Parathyroid adenoma (tissue), 2 donors: ENCODE results near the gene PRICKLE2.

Experiments
- H2AFZ ChIP-seq: fragments of 300-600 bp; sonication (generic); one replicate; pipeline ENCODE4 v1.7.0; 2017; ENCODE audit warnings: antibody characterized with exemption, mild to moderate bottlenecking
- H3K27ac ChIP-seq: fragments of 300-600 bp; sonication (generic); one replicate; pipeline ENCODE4 v1.7.0; 2017
- H3K27me3 ChIP-seq: fragments of 300-600 bp; sonication (generic); one replicate; pipeline ENCODE4 v1.7.0; 2017; ENCODE audit warnings: low read length; ENCODE audit not compliant: control insufficient read depth, insufficient read depth
- H3K36me3 ChIP-seq: fragments of 300-600 bp; sonication (generic); one replicate; pipeline ENCODE4 v1.7.0; 2017; ENCODE audit warnings: low read length; ENCODE audit not compliant: control insufficient read depth, insufficient read depth
- H3K4me1 ChIP-seq: fragments of 300-600 bp; sonication (generic); one replicate; pipeline ENCODE4 v1.7.0; 2017; ENCODE audit warnings: control low read depth
- H3K4me2 ChIP-seq: fragments of 300-600 bp; sonication (generic); one replicate; pipeline ENCODE4 v1.7.0; 2017; ENCODE audit warnings: low read length
- H3K4me3 ChIP-seq: fragments of 300-600 bp; sonication (generic); one replicate; pipeline ENCODE4 v1.7.0; 2017; ENCODE audit warnings: low read depth, low read length
- H3K79me2 ChIP-seq: fragments of 300-600 bp; sonication (generic); one replicate; pipeline ENCODE4 v1.7.0; 2017; ENCODE audit warnings: control low read depth
- H3K9ac ChIP-seq: fragments of 300-600 bp; sonication (generic); one replicate; pipeline ENCODE4 v1.7.0; 2017; ENCODE audit warnings: mild to moderate bottlenecking
- H3K9me3 ChIP-seq: fragments of 300-600 bp; sonication (generic); one replicate; pipeline ENCODE4 v1.7.0; 2017; ENCODE audit warnings: low read length; ENCODE audit not compliant: control insufficient read depth
- CTCF ChIP-seq: fragments of 300-600 bp; sonication (generic); IDR thresholded peaks from one replicate; pipeline ENCODE4 v1.7.0; 2017; ENCODE audit warnings: antibody characterized with exemption, mild to moderate bottlenecking
- donor health status: primary hyperparathyroidism.

The PRICKLE2 gene

GRCh38 chr3:64207289-64208080 lies 17.8 kb downstream of the PRICKLE2 start:
- H3K79me2 ChIP-seq: no peaks in the 10 kb centered on the region
- H3K4me2 ChIP-seq: no peak overlapping the region
- H3K36me3 ChIP-seq: no peaks in the 10 kb centered on the region
- H3K27ac ChIP-seq: no peak overlapping the region
- no peak overlapping the region for H3K4me3 ChIP-seq
- no peaks in the 10 kb centered on the region for H3K9me3 ChIP-seq
- H3K4me1 ChIP-seq: no peaks in the 10 kb centered on the region
- no peak overlapping the region for H3K9ac ChIP-seq
- TF ChIP-seq CTCF: no peak
- H2AFZ ChIP-seq: no peak overlapping the region
- H3K27me3 ChIP-seq: no peaks in the 10 kb centered on the region

DNA sequence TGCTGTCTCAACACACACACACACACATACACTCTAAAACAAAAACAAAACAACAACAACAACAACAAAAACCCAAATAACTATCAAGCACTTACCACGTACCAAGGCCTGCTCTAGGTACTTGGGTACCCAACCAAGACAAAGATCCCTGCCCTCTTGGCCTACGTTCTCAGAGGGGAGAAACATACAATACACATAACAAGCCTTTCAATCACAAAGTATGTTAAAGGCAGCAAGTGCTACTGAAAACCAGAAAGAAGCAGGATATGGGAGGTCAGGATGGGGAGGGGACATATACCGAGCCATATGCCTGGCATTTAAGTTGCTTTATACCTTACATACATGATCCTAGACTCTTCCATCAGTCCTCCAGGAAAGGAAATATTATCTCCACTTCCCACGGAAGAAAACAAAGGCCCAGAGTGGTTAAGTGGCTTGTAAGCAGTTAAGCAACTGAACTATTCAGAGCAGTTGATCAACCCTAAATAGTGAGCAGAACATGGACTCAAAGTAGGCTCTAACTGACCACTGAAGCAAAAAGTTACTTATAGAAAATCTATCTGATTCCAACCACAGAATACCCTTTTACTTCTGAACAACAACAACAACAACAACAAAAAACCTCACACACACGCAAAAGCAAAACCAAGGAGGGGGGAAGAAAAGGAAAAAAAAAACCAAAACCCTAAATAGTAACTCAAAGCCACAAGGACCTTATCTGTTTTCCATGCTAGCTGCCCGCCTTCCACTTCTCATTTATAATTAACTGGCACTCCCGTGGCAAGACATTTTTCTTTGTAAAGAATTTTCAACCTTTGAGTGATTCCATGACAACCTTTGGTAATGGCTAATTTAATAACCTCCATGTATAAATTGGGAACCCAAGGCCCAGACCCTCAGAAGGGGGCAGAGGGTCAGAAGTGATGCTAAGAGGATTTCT lies 21.0 kb downstream of the PRICKLE2 start:
- Histone ChIP-seq H3K79me2 (no peaks in the 10 kb centered on the region), H3K9ac (no peak overlapping the region), H3K27me3 (no peaks in the 10 kb centered on the region), H3K4me2 (no peak overlapping the region), H3K4me1 (no peaks in the 10 kb centered on the region), H3K36me3 (no peaks in the 10 kb centered on the region), H3K9me3 (no peaks in the 10 kb centered on the region), H3K27ac (no peak overlapping the region), H3K4me3 (no peak overlapping the region), H2AFZ (no peak overlapping the region)
- no peak for TF ChIP-seq CTCF

DNA sequence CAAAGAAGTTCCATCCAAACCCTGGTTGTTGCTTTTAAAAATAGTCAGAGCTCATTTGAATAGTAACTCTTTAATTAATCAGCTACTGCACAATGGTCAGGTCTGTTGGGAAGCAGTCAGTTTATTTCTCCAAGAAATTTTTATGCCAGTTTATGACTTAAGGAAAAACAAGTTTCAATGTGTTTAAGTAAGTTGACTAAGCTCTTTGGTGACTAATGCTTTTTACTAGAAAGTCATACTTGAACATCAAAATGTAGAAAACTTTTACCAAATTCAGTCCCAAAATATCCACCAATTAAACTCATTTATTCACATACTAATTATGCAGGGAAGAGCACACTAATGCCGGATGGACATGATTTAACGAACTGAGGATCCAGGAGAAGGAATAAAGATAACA lies 22.1 kb downstream of the PRICKLE2 start:
- Histone ChIP-seq H3K9ac (no peak overlapping the region), H3K4me1 (no peaks in the 10 kb centered on the region), H3K4me3 (no peak overlapping the region), H3K9me3 (no peaks in the 10 kb centered on the region), H3K27ac (no peak overlapping the region), H3K79me2 (no peaks in the 10 kb centered on the region), H3K36me3 (no peaks in the 10 kb centered on the region), H3K4me2 (no peak overlapping the region), H2AFZ (no peak overlapping the region), H3K27me3 (no peaks in the 10 kb centered on the region)
- no peak for TF ChIP-seq CTCF

DNA sequence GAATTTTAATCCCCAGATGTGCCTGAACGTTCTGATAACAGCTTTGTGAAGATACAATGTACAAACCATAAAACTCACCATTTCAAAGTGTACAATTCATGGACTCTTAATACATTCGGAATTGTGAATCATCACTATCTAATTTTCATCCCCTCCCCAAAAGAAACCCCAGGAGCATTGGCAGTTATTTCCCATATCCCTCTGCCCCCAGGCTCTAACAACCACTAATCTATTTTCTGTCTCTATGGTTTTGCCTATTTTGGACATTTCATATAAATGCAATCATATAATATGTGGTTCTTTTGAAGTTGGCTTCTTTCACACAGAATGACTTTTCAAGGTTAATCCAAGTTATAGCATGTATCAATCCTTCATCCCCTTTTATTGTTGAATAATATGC lies 25.3 kb downstream of the PRICKLE2 start:
- TF ChIP-seq CTCF: no peak
- H3K4me3 ChIP-seq: no peak overlapping the region
- no peak overlapping the region for H3K9ac ChIP-seq
- H2AFZ ChIP-seq: no peak overlapping the region
- H3K27ac ChIP-seq: no peak overlapping the region
- no peaks in the 10 kb centered on the region for H3K79me2 ChIP-seq
- no peaks in the 10 kb centered on the region for H3K36me3 ChIP-seq
- no peaks in the 10 kb centered on the region for H3K9me3 ChIP-seq
- H3K4me1 ChIP-seq: no peaks in the 10 kb centered on the region
- no peaks in the 10 kb centered on the region for H3K27me3 ChIP-seq
- H3K4me2 ChIP-seq: no peak overlapping the region
